Keratinocyte (primary cell): ENCODE data around the gene TMPRSS6. TPM values are rescaled to one million over a fixed set of nuclear protein-coding genes. Genes with fewer than 3 reads are reported as not detected.

ENCODE experiments used
- DNase-seq: peaks from one replicate; pipeline ENCODE4 v3.0.0-alpha.2; 2011; ENCODE audit warnings: low read depth, missing footprints, low spot score
- FAIRE-seq: peaks from 2 replicates; lab custom pipeline; 2011; peaks lifted over from hg19 to GRCh38; lab: Jason Lieb, UNC
- H2AFZ ChIP-seq: 2 replicates; pipeline ENCODE4 v1.6.0; 2012; ENCODE audit warnings: low read length, control low read depth, inconsistent platforms; ENCODE audit not compliant: control insufficient read depth
- H3K27ac ChIP-seq: 2 replicates; pipeline ENCODE4 v1.5.1; 2011; ENCODE audit warnings: low read length; ENCODE audit not compliant: control insufficient read depth, insufficient read depth
- H3K27me3 ChIP-seq: 3 replicates; pipeline ENCODE4 v1.6.0; 2011; ENCODE audit warnings: low read length; ENCODE audit not compliant: control insufficient read depth, insufficient read depth; ENCODE audit errors: extremely low read depth
- H3K36me3 ChIP-seq, 2 experiments: 2 replicates in 1 of 2; 3 replicates in 1 of 2; pipeline ENCODE4 v1.5.1; 2011; ENCODE audit warnings: low read length in 2 of 2, mild to moderate bottlenecking in 1 of 2; ENCODE audit not compliant: control insufficient read depth in 2 of 2, insufficient read depth in 2 of 2; ENCODE audit errors: extremely low read depth in 1 of 2
- H3K4me1 ChIP-seq: 3 replicates; pipeline ENCODE4 v1.5.1; 2011; ENCODE audit warnings: low read length; ENCODE audit not compliant: control insufficient read depth, insufficient read depth; ENCODE audit errors: extremely low read depth
- H3K4me2 ChIP-seq: 3 replicates; pipeline ENCODE4 v1.6.0; 2011; ENCODE audit warnings: low read depth, low read length; ENCODE audit not compliant: control insufficient read depth, insufficient read depth; ENCODE audit errors: extremely low read depth
- H3K4me3 ChIP-seq, 3 experiments: fragments of 200-600 bp in 1 of 3; sonication (generic) in 1 of 3; 2 replicates in 2 of 3; 3 replicates in 1 of 3; pipeline ENCODE4 v1.5.1; 2011 to 2016; ENCODE audit warnings: low read length in 3 of 3, mild to moderate bottlenecking in 3 of 3, control low read depth in 2 of 3, inconsistent platforms in 1 of 3, low read depth in 1 of 3, mixed read lengths in 1 of 3, mixed run types in 1 of 3, moderate library complexity in 1 of 3; ENCODE audit not compliant: control insufficient read depth in 2 of 3, insufficient read depth in 2 of 3; ENCODE audit errors: extremely low read depth in 1 of 3
- H3K79me2 ChIP-seq: 2 replicates; pipeline ENCODE4 v1.6.0; 2012; ENCODE audit warnings: low read length; ENCODE audit not compliant: control insufficient read depth, insufficient read depth
- H3K9ac ChIP-seq: 3 replicates; pipeline ENCODE4 v1.6.0; 2011; ENCODE audit warnings: low read length; ENCODE audit not compliant: control insufficient read depth, insufficient read depth; ENCODE audit errors: extremely low read depth
- H3K9me1 ChIP-seq: 3 replicates; pipeline ENCODE4 v1.6.0; 2011; ENCODE audit warnings: low read length; ENCODE audit not compliant: control insufficient read depth, insufficient read depth; ENCODE audit errors: extremely low read depth
- H3K9me3 ChIP-seq: 2 replicates; pipeline ENCODE4 v1.5.1; 2012; ENCODE audit warnings: low read depth, low read length; ENCODE audit not compliant: control insufficient read depth
- H4K20me1 ChIP-seq: 3 replicates; pipeline ENCODE4 v1.6.0; 2011; ENCODE audit warnings: low read length; ENCODE audit not compliant: control insufficient read depth, insufficient read depth; ENCODE audit errors: extremely low read depth
- CTCF ChIP-seq, 3 experiments: IDR thresholded peaks in 1 of 3; conservative IDR thresholded peaks in 1 of 3; optimal IDR thresholded peaks in 1 of 3; 2 replicates in 2 of 3; 3 replicates in 1 of 3; pipeline versions ENCODE3 to v1.5.1; 2011; ENCODE audit warnings: low read length in 3 of 3, mild to moderate bottlenecking in 3 of 3, moderate library complexity in 2 of 3, control low read depth in 1 of 3, inconsistent platforms in 1 of 3; ENCODE audit not compliant: insufficient read depth in 2 of 3; ENCODE audit errors: extremely low read depth in 1 of 3
- EZH2 ChIP-seq: IDR thresholded peaks from one replicate; pipeline ENCODE4 v1.6.1; 2012; ENCODE audit warnings: inconsistent platforms, mild to moderate bottlenecking, low read length, moderate library complexity
- dilution Hi-C: fragments of 300-500 bp; cut with MboI; formaldehyde crosslinking; loops from one replicate; pipeline ENCODE4 v1.7.0; 2020; ENCODE audit warnings: low sequenced_read_pairs; ENCODE audit not compliant: extremely low pct_ligation_motif_present
- polyA plus RNA-seq, 5 experiments: library from polyadenylated mRNA; depleted of rRNA in 3 of 5; stranded (reverse) in 3 of 5; stranded (forward) in 1 of 5; unstranded in 1 of 5; fragments of >200 nt; gene quantifications; 1 replicate in 1 of 5; 2 replicates in 3 of 5; 3 replicates in 1 of 5; pipeline versions ENCODE4 v1.2.1 to v1.2.3, GENCODE V29; 2011 to 2012; ENCODE audit warnings: missing spikeins in 2 of 5, low read depth in 1 of 5, low replicate concordance in 1 of 5

Gene TMPRSS6
- polyA plus RNA-seq, 1 donor (not counting 4 experiments of a cell fraction or from before 2014, with no cell fraction given): not detected

- Histone ChIP-seq H3K9me3 (no peaks in the 10 kb centered on the region), H3K4me3 (no peak overlapping the region), H3K4me1 (no peaks in the 10 kb centered on the region), H3K4me2 (no peak overlapping the region), H3K9ac (no peak overlapping the region), H3K27ac (no peak overlapping the region), H3K27me3 (peaks cover 11% of the 10 kb centered on the region), H4K20me1 (no peaks in the 10 kb centered on the region), H3K36me3 (no peaks in the 10 kb centered on the region), H3K79me2 (no peaks in the 10 kb centered on the region), H3K9me1 (no peaks in the 10 kb centered on the region), H2AFZ (no peak overlapping the region)
- dilution Hi-C loops: no loop called here
- FAIRE-seq: no peak
- TF ChIP-seq CTCF (optimal IDR thresholded peaks at IDR 0.05 in 1 of 3, IDR thresholded peaks at IDR 0.05 in 1 of 3, conservative IDR thresholded peaks at IDR 0.05 in 1 of 3; ENCODE audit: extremely low read depth in 1 of 3, insufficient read depth in 2 of 3, low read length in 3 of 3) (no peak), EZH2 (no peak)
- no peak for DNase-seq
Observed at GRCh38 chr22:37069719-37070118, 39.8 kb downstream of the TMPRSS6 start.

- no peak overlapping the region for H3K27ac ChIP-seq
- H3K4me3 ChIP-seq: no peak overlapping the region
- H3K9ac ChIP-seq: no peak overlapping the region
- no peak overlapping the region for H2AFZ ChIP-seq
- FAIRE-seq (no peak), DNase-seq (no peak)
- no peak overlapping the region for H3K4me2 ChIP-seq
- no peaks in the 10 kb centered on the region for H3K79me2 ChIP-seq
- H3K4me1 ChIP-seq: no peaks in the 10 kb centered on the region
- H3K27me3 ChIP-seq: peaks cover 11% of the 10 kb centered on the region
- H3K9me3 ChIP-seq: no peaks in the 10 kb centered on the region
- H3K9me1 ChIP-seq: no peaks in the 10 kb centered on the region
- H3K36me3 ChIP-seq: no peaks in the 10 kb centered on the region
- H4K20me1 ChIP-seq: no peaks in the 10 kb centered on the region
- TF ChIP-seq EZH2 (no peak), CTCF (optimal IDR thresholded peaks at IDR 0.05 in 1 of 3, IDR thresholded peaks at IDR 0.05 in 1 of 3, conservative IDR thresholded peaks at IDR 0.05 in 1 of 3; ENCODE audit: extremely low read depth in 1 of 3, insufficient read depth in 2 of 3, low read length in 3 of 3) (no peak)
- dilution Hi-C loops: no loop called here
Observed at GRCh38 chr22:37069319-37069718, 40.2 kb downstream of the TMPRSS6 start.
